Measurements from ENCODE around the gene GAB3.
"Not testable (repeated sequence)": the region's sequence is repeated elsewhere in the genome, so short reads cannot be mapped to it uniquely, and the experiment has no call there.

Gene GAB3

DNA sequence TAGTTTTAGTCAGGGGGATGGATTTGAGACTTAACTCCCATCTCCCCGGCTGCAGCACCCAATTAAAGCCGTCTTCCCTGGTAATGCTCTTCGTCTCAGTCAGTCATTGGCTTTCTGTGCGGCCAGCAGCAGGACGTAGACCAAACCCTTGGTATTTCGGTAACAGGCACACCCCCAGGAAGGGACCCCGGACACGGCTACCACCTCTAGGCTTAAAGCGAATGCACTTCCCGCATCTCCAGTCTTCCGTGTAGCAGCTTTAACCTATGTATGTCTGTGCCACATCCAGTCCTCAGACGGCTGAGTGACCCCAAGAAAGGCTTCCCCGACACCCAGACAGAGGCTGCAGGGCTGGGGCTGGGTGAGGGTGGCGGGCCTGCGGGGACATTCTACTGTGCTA lies 96.0 kb downstream of the GAB3 start:
- DNase-seq, result no peak

- no peak for DNase-seq
These were observed 96.5 kb downstream of the GAB3 start for GRCh38 chrX:154654372-154654771.

- DNase-seq, result not testable (repeated sequence)
These were observed 97.5 kb downstream of the GAB3 start, which contains the start of gene CTAG2 for GRCh38 chrX:154653413-154653812. CTAG2 (minus strand) TSS chrX:154653579; CDS start chrX:154653515, 64 bp downstream.

DNA sequence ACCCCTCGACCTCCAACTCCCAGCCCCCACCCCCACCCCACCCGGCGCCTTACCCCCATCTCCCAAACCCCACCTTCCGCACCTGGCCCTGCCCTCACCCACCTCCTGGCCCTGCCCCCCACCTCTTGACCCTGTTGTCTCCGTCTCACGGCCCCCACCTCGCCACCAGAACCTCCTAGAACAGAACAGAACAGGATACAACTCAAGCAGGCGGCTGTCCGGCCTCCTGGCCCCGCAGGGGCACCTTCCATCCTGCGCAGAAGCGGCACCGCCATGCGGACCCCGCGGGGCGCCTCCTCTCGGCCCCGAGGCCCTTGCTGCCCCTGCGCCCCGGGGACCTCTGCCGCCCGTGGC lies 97.9 kb downstream of the GAB3 start:
- DNase-seq, result no peak

DNA sequence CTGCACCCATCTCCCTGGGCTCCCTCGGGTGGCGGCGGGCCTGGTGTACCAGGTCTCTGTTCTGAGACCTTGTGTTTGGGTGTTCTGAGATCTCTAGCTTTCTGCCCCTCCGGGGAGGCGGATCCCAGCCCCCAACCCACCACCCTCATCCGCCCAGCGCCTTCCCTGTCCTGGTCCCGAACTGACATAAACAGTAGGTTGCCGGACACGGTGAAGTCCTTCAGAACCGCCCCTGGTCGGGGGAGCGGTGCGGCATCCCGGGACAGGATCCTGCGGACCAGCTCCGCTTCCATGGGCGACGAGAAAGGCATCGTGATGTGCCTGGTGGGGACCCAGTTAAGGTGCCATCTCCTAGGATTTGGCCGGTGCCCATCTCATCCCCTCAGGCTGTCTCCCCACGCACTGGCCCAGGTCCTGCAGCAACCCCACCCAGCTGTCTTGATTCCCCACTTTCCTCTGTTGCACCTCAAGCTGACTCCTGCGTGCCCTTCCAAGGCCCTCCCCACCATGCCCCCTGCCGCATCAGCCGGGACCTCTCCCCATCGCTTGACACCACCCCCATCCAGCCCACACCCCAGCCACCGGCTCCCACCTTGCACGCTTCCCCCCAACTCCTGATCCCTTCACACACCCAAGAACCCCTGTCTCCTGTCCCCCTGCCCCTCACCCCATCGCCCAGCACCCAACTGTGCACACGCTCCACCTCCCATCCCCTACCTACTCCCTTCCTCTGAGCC lies 98.4 kb downstream of the GAB3 start:
- no peak for DNase-seq

DNA sequence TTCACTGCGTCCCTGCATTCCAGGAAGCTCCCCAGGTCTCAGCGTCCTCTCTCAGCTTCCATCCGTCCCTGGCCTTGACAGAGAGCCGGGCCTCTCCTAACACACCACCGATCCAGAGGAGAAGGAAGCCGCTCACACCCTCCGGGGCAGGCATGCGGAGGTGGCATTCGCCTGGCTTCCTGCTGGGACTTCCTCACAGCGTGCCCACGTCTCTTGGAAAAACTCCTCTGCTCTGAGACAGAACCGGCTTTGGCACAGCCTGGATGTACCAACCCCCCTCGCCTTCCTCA lies 100.7 kb downstream of the GAB3 start:
- no peak for DNase-seq

DNA sequence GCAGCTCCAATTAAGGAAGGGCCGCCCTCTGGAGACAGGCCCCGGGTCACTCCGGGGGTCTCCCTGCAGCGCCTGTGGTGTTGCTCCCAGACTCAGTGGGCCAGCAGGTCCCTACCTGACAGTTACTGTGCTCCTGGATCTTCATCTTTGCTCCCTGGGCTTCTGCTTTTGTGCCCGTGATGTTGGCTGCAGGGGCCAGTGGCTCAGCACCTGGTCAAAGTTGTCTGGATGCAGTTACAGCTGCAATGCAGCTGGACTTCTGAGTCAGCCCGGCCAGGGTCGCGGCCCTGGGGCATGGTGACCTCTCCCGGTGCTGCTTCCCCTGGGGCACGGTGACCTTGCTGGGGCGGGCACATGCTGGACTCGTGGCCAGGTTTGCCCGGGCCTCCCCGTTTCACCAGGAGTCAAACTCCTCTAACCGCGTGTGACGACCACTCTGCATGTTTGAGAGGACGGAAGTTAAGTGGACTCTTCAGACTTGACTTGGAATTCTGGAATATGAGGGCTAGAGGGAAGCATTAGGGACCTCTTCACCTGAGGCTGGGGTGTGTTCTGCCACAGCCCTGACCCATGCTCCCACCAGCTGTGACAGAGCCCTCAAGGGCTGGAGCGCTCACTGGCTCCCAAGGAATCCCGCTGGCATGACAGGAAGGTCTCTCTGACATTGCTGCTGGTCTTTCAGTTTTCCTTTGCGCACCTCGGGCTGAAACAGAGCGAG lies 101.2 kb downstream of the GAB3 start:
- no peak for DNase-seq

DNA sequence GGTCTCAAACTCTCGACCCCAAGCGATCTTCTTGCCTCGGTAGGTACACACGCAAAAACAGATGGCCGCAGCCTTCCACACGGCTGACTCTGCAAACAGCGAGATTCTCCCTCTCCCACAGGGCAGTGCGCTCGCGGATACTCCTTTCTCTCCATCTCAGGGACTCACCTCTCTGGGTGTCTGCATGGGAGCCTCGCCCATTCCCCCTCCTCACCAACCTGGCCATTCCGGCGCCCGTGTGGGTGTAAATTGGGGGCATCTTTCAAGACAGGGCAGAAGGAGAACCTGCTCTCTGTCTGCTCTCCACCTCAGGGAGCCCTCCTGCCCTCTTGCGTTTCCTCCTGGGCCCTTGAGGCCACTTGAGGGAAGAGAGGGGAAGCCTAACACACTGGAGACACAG lies 101.9 kb downstream of the GAB3 start:
- DNase-seq, result no peak

DNA sequence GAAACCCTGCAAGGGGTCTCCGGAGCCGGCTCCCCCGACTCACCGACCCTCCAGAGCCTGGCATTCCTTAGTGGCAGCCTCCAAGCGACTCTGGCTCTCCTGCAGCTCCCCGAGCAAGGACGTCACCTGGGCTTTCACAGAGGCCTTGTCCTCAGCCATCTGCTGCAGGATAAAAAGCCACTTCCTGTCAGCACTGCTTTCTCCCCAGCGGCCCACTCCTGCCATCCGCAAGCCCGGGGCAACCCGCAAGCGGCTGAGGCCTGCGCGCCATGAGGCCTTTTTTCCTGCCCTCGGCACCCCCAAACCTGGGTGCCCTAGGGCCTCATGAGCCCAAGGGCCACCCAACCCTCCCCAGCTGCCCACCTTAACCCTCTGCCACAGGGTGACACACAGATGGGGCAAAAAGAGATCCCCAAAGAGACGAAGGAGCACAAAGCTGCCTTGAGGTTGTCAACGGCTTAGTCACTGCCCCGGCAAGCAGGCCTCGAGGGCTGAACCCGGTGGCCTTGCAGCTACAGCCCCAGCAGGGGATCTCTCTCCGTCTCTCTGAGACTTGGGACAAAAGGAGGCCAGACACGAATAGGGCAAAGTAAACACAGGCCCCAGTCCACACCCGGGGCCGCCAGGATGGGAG lies 105.0 kb downstream of the GAB3 start:
- not testable (repeated sequence) for DNase-seq

- DNase-seq, result not testable (repeated sequence)
These were observed 107.2 kb downstream of the GAB3 start for GRCh38 chrX:154643708-154644107.

DNA sequence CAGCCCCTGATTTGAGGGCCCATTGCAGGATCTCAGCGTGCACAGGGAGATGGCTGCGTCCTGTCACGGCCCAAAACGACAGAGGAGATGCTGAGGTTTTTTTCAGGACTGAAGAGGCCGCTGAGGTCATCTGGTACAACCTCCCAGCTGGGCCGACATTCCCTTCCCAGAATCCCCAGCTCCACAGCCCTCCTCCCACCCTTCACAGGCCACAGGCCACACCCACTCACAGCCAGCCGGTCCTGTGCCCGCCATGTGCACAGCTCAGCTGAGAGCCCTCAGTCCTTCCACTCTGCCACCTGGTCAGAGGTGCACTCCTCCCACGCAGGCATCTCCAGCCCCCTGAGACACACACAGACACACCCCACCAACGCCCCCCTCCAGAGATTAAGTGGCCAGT lies 109.1 kb downstream of the GAB3 start:
- DNase-seq, result not testable (repeated sequence)

DNA sequence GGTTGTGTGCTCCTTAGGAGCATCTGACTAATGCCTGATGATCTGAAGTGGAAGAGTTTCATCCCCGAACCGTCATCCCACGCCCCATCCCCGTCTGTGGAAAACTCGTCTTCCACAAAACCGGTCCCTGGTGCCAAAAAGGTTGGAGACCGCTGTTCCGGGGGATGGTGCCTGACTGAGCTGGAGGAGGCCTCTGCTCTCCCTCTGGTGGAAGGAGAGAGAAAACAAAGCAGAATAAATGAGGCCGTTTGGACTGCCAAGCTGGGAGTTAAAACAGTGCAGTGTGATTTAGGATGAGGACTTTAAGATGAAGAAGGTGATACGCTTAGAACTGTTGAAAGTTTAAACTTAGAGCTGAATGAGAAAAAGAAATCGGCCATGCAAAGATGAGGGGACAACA lies 117.2 kb downstream of the GAB3 start:
- DNase-seq, result not testable (repeated sequence)

- DNase-seq, result not testable (repeated sequence)
These were observed 119.9 kb downstream of the GAB3 start for GRCh38 chrX:154630949-154631348.

GRCh38 chrX:154628960-154629359 lies 121.9 kb downstream of the GAB3 start:
- DNase-seq, result not testable (repeated sequence)
